Rectal smooth muscle tissue (tissue), 1 donor: ENCODE data around the gene ALDH1L1.

ENCODE experiments used
- H3K27ac ChIP-seq: one replicate; pipeline ENCODE4 v1.7.0; 2013; ENCODE audit warnings: low read depth, low read length, inconsistent platforms
- H3K27me3 ChIP-seq: one replicate; pipeline ENCODE4 v1.7.0; 2013; ENCODE audit warnings: low read length; ENCODE audit not compliant: control insufficient read depth, insufficient read depth
- H3K36me3 ChIP-seq: one replicate; pipeline ENCODE4 v1.7.0; 2013; ENCODE audit warnings: low read length; ENCODE audit not compliant: control insufficient read depth, insufficient read depth
- H3K4me1 ChIP-seq: one replicate; pipeline ENCODE4 v1.7.0; 2013; ENCODE audit warnings: low read length; ENCODE audit not compliant: control insufficient read depth, insufficient read depth
- H3K4me3 ChIP-seq: one replicate; pipeline ENCODE4 v1.7.0; 2013; ENCODE audit warnings: low read length
- H3K9ac ChIP-seq: one replicate; pipeline ENCODE4 v1.7.0; 2013; ENCODE audit warnings: low read length

The ALDH1L1 gene

DNA sequence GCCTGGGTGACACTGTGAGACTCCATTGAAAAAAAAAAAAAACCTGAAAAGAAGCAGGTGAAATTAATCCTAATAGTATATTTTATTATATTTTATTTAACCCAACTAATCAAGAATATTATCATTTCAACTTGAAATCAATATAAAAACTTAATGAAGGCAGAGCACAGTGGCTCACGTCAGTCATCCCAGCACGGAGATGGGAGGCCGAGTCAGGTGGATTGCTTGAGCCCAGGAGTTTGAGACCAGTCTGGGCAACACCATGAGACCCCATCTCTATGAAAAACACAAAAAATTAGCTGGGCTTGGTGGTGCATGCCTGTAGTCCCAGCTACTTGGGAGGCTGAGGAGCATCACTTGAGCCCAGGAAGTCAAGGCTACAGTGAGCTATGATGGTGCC lies 63.2 kb downstream of the ALDH1L1 start:
- Histone ChIP-seq H3K36me3 (no peaks in the 10 kb centered on the region), H3K27me3 (no peaks in the 10 kb centered on the region), H3K9ac (no peak overlapping the region), H3K27ac (no peak overlapping the region), H3K4me3 (no peak overlapping the region), H3K4me1 (no peaks in the 10 kb centered on the region)

DNA sequence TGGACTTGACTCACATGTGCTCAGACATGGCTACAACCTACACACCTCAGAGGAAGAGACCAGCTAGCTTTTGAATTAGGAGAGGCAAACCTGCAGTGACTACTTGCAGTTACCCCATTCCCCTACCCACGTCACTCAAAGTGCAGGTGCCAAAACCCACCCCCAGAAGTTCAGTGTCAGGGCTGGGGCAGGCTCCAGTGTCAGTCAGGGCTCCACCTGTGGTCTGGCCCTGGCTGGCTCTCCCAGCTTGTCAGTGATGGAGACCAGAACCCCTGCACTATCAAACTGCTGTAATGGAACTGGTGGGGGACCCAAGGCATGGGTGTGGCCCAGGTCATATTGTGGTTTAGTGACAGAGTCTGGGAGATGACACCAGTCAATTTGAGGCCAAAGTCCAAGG lies 63.9 kb downstream of the ALDH1L1 start:
- H3K27me3 ChIP-seq = no peaks in the 10 kb centered on the region
- H3K36me3 ChIP-seq = no peaks in the 10 kb centered on the region
- no peak overlapping the region for H3K4me3 ChIP-seq
- H3K9ac ChIP-seq = no peak overlapping the region
- H3K27ac ChIP-seq = no peak overlapping the region
- no peaks in the 10 kb centered on the region for H3K4me1 ChIP-seq

DNA sequence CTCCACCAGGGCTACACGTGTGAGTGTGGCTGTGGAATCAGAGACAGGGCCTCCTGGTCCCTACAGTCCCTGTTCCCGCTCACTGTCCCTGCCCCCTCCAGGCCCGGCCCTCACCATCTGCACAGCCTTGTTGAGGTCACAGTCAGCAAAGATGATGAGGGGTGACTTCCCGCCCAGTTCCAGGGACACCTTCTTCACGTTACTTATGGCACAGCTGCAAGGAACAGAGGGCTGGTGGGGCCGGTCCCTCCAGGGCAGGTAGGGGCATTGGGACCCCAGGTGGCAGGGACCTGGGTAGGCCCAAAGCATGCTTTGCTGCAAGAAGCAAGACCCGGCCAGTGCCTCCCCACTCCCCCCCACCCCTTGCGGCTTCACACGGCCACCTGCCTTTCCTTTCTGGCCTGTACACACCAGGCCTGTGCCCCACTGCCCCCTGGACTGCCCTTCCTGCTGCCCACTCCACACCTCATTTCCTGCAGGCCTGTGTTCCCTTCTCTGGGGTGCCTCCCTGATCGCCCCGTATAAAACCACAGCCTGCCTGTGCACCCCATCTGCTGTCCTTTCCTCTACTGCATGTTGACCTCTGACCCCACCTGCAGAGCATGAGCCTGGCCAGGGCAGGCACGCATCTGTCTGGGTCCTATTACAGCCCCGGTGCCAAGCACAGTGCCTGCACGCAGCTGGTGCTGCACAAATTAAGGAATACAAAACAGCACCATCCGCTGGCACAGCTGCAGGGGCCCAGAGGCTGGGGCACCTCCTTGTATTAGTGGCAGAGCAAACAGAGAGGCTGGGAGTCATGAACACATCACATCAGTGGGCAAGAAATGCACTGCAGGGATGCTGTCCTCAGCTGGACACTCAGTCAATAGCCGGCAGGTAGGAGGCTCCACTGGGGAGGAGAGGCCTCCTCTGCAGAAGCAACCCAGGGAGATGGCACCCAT lies 65.7 kb downstream of the ALDH1L1 start:
- Histone ChIP-seq H3K4me1 (no peaks in the 10 kb centered on the region), H3K36me3 (no peaks in the 10 kb centered on the region), H3K4me3 (no peak overlapping the region), H3K9ac (no peak overlapping the region), H3K27ac (no peak overlapping the region), H3K27me3 (no peaks in the 10 kb centered on the region)

DNA sequence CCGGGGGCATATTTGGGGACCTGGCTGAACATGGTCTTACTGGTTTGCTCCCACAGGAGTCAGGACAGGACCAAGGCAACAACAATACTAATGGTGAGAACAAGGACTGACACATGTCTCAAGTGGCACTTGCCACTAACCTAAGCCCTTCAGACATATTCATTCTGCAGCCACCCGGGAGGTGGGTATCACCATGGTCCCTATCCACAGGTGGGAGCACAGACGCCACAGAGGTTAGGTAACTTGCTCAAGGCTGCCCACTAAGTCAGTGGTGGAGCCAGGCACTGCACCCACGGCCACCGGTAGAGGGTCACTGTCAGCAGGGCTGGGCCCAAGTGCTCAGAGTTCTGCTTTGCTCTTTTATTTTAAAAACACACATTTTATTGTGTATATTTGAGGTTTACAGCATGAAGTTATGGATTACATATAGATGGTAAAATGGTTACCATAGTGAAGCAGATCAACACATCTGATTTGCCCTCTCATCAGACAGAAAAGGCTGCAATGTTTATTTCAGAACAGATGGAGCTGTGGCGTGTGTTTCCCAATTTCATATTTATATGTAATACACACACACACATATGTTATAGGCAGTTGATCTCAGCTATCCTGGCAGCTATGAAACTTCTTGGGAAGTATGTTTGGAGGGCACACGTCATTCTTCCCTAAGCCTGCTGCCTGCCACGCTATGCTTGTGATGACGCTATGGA lies 66.5 kb downstream of the ALDH1L1 start:
- Histone ChIP-seq H3K27ac (no peak overlapping the region), H3K9ac (no peak overlapping the region), H3K4me3 (no peak overlapping the region), H3K4me1 (no peaks in the 10 kb centered on the region), H3K27me3 (no peaks in the 10 kb centered on the region), H3K36me3 (no peaks in the 10 kb centered on the region)

DNA sequence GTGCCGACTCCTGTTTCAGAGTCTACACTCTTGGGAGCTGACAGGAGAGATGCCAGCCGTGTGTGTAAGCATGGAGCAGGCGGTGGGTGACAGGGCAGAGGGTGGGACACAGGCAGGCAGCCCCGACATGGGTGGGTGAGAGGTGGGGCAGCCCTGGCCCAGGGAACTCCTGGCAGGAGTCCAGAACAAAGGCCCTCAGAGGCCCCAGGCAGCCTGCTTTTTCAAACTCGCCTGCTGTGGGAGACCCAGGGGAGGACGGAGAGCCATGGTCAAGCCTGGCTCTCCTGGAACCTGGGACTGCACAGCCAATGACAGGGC lies 67.2 kb downstream of the ALDH1L1 start:
- Histone ChIP-seq H3K27me3 (no peaks in the 10 kb centered on the region), H3K4me1 (no peaks in the 10 kb centered on the region), H3K4me3 (no peak overlapping the region), H3K9ac (no peak overlapping the region), H3K27ac (no peak overlapping the region), H3K36me3 (no peaks in the 10 kb centered on the region)

DNA sequence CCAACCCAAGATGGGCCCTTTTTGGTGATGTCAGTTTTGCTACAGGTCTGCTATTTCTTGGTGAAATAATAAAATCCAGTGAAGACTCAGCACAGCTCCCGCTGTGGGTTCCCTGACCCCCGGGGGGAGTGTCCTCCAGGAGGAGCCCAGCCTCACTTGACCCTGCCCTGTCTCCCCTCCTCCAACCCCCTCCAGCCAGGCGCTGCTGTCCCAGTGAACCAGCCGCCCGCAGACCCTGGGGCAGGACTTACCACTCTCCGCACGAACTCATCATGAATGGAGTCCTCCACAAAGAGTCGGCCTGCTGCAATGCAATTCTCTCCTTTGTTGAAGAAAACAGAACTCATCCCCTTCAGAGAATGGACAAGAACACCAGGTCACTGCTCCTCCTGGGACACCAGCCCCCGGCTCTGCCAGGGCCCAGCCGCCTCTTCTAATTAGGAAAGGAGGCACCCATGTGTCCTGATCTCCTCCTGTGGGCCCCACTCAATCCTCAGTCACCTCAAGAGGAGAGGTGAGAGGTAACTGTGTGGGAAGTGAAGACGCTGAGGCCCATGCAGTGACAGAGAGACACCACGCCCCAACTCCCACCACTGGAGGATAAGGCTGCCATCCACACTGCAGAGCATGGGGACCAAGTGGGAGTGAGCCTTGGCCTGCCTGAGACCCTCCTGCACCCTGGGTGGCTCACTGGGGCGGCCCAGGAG lies 67.7 kb downstream of the ALDH1L1 start:
- no peaks in the 10 kb centered on the region for H3K27me3 ChIP-seq
- no peak overlapping the region for H3K4me3 ChIP-seq
- no peaks in the 10 kb centered on the region for H3K36me3 ChIP-seq
- H3K9ac ChIP-seq = no peak overlapping the region
- H3K4me1 ChIP-seq = no peaks in the 10 kb centered on the region
- H3K27ac ChIP-seq = no peak overlapping the region

DNA sequence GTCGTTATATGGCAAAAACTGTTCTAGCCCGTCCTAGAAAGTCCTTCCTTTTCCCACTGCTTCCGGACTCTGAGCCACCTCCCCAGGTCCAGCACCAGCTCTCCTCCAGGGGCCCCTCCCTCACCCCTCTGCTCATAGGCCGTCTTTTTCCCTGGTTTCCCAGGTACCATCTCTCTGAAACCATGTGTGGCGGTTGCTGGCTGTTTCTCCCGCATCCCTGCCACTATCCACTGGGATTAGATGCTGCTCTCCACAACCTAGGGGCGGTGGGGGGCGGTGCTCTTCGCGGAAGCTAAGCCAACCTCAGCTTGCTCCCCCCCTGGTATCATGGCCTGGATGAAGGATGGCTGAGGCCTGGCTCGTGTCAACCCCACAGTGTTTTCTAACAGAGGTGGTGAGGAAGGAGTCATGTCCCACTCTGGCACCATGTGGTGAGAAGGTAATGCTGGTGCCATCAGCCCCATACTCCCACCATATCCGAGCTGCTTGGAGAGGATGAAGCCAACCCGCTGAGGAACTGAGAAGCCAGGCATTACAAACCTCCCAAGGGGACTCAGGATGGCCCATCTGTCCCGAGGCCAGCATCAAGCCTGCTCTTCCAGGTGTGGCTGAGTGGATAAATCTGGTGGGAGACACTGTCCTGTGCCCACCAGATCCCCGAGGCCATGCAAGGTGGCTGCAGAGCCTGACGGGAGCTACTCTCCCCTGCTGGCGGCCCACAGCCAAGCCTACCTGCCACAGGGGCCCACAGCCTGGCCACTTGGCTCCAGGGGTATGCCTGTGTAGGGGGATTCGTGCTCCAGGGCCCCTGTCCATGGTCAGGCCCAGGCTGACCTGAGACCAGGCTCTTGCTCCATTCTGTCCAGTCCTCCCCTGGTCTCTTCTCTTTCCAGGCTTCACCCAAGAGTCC lies 68.6 kb downstream of the ALDH1L1 start:
- H3K36me3 ChIP-seq = no peaks in the 10 kb centered on the region
- H3K27ac ChIP-seq = no peak overlapping the region
- H3K4me1 ChIP-seq = no peaks in the 10 kb centered on the region
- no peaks in the 10 kb centered on the region for H3K27me3 ChIP-seq
- no peak overlapping the region for H3K4me3 ChIP-seq
- H3K9ac ChIP-seq = no peak overlapping the region

DNA sequence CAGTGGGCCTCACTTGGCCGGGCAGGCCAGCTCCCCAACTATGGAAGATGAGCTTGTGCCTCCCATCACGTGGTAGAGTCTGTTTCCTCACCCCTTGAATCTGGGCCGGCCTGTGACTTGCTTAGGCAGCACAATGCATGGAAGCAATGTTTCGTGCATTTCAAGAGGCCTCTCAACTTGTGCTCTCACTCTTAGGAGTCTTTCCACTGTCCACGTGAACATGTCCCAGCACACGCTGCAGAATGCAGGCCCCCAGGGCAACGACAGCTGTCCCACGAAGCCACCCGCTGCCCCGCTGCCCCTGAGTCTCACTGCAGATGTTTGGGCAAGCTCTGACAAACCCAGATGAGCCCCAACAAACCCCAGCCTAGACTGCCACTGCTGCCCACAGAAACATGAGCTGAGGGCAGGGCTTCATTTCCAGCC lies 69.2 kb downstream of the ALDH1L1 start:
- Histone ChIP-seq H3K27me3 (no peaks in the 10 kb centered on the region), H3K27ac (no peak overlapping the region), H3K4me3 (no peak overlapping the region), H3K4me1 (no peaks in the 10 kb centered on the region), H3K36me3 (no peaks in the 10 kb centered on the region), H3K9ac (no peak overlapping the region)

DNA sequence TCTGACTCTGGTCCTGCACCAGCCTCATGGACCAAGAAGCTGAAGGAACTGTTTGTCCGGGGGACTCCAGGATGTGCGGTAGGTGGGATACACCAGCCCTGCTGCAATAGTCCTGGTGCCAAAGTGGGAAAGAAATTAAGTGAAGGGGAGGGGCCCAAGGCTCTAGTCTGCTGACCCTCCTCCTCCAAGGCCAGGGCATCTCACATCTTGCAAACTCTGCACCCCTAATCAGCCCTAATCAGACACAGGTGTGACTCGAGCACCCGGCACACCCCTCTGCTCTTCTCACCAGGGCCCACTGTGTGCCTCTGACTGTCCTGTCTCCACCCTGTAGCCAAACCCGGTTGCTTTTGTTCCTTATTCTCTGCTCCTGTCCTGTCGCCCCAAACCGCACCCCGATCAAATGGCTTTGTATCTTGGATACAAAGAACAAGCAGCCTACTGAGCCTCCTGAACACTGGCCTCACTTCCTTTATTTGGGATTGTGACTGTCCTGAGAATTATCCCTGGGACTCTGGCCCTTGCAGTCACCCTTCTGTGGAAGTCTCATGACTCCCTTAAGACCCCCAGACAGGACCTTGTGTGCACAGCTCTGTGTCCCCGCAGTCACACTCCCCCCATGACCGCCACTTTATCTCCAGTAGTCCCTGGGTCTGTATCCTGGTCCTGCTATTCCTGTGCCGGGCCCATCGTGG lies 69.8 kb downstream of the ALDH1L1 start:
- no peaks in the 10 kb centered on the region for H3K27me3 ChIP-seq
- H3K36me3 ChIP-seq = no peaks in the 10 kb centered on the region
- no peak overlapping the region for H3K4me3 ChIP-seq
- H3K9ac ChIP-seq = no peak overlapping the region
- no peak overlapping the region for H3K27ac ChIP-seq
- no peaks in the 10 kb centered on the region for H3K4me1 ChIP-seq

DNA sequence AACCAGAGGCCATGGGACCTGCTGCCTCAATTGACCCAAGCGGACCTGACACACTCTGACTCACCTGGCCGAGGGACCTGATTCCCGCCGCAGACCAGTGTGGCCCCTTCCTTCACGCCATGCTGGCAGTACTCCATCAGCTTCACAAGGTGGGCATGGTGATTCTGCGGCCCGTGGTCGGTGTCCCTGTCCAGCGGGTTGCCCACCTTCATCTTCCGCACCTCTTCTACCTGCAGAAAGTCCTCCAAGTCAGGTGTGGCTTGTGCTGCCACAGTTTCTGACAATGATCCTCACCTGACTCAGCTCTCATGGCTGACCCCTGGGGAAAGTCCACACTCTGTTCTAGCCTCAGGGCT lies 70.5 kb downstream of the ALDH1L1 start:
- Histone ChIP-seq H3K27ac (no peak overlapping the region), H3K4me1 (no peaks in the 10 kb centered on the region), H3K4me3 (no peak overlapping the region), H3K27me3 (no peaks in the 10 kb centered on the region), H3K36me3 (no peaks in the 10 kb centered on the region), H3K9ac (no peak overlapping the region)

DNA sequence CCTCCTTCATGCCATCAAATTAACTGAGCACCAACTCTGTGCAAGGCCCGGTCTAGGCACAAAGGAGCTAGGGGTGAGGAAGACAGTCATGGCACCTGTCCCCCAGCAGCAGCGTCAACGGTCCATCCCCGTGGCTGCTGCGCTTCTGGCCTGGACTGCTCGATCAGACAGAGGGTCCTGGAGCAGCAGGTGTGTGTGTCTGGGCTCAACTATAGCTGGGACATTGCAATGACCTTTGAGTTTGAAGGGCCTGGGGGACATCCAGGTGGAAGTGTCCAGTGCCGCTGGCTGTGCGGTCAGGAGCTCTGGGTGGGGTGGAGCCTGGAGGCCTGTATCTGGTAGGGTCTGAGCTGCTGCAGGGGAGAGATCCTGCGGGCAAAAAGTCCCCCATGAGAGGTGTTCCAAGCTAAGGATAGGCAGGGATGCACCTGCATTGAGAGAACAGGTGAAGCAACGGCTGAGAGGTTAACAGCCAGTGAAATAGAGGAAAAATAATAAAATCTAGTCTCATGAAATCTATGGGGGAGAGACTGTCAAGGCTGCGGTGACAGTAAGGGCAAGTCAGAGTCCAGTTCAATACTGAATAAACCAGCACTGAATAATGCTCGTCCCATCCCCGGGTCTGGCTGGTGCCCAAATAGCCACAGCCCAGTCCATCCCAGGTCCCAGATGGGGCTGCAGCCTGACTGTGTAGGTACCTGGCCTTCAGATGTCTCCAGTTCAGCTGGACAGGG lies 71.1 kb downstream of the ALDH1L1 start:
- Histone ChIP-seq H3K36me3 (no peaks in the 10 kb centered on the region), H3K27ac (no peak overlapping the region), H3K4me1 (no peaks in the 10 kb centered on the region), H3K27me3 (no peaks in the 10 kb centered on the region), H3K4me3 (no peak overlapping the region), H3K9ac (no peak overlapping the region)
